ENCODE data around the gene HNRNPLL.

DNA sequence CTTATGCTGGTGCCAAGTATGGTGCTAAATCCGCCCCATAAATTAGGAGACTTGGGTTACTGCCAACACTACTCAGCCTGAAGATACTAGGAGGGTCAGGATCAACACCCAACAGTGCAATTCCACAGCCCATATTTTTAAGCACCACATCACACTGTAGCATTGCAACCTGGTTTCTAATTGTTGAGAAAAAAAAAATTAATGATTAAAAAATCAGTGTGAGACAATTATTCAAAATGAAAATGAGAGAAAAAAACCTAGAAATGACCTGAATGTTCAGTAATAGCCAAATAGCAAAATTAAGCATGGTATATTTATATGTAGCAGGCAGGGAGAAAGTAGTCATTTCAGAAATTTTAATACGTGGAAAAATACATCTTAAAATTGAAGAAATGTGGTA, 29.2 kb upstream of the HNRNPLL start:
- TF ChIP-seq, protein P1, sequence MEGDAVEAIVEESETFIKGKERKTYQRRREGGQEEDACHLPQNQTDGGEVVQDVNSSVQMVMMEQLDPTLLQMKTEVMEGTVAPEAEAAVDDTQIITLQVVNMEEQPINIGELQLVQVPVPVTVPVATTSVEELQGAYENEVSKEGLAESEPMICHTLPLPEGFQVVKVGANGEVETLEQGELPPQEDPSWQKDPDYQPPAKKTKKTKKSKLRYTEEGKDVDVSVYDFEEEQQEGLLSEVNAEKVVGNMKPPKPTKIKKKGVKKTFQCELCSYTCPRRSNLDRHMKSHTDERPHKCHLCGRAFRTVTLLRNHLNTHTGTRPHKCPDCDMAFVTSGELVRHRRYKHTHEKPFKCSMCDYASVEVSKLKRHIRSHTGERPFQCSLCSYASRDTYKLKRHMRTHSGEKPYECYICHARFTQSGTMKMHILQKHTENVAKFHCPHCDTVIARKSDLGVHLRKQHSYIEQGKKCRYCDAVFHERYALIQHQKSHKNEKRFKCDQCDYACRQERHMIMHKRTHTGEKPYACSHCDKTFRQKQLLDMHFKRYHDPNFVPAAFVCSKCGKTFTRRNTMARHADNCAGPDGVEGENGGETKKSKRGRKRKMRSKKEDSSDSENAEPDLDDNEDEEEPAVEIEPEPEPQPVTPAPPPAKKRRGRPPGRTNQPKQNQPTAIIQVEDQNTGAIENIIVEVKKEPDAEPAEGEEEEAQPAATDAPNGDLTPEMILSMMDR (conservative IDR thresholded peaks at IDR 0.05; ENCODE audit: low read length), result no peak
- no peak for TF ChIP-seq EZH2phosphoT487 (IDR thresholded peaks at IDR 0.05; ENCODE audit: borderline replicate concordance, low read depth, low read length)
